HG03565 (cell line): ENCODE data around the gene LRRC51.

Source experiments
- ATAC-seq: cut with Tn5 transposase; IDR thresholded peaks from one replicate; pipeline ENCODE4 v1.9.1; 2021; ENCODE audit warnings: mild to moderate bottlenecking, moderate library complexity; ENCODE audit not compliant: unreplicated experiment

The LRRC51 gene

DNA sequence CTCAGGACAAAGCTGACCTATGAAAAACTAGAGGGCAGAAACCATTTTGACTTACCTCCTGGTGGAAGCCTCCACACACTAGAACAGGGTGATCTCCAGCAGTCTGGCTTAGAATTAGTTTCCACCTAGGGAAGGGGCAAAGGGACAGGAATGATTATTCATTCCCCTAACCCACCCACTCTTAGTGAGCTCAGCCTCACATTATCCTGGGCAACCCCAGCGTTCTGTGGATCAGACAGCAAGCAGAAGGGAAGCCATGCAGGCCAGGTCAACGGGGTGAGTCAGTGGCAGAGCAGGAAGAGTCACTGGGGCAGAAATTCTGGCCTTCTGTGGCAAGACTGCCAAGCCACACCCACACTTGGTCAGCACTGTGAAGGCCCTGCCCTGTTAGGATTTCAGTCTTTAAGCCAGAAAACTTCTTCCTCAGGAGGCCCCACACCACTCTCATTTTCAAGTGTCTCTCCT is 10.8 kb upstream of the LRRC51 start:
- ATAC-seq = no peak

GRCh38 chr11:72070491-72070890 is 10.2 kb upstream of the LRRC51 start:
- no peak for ATAC-seq

DNA sequence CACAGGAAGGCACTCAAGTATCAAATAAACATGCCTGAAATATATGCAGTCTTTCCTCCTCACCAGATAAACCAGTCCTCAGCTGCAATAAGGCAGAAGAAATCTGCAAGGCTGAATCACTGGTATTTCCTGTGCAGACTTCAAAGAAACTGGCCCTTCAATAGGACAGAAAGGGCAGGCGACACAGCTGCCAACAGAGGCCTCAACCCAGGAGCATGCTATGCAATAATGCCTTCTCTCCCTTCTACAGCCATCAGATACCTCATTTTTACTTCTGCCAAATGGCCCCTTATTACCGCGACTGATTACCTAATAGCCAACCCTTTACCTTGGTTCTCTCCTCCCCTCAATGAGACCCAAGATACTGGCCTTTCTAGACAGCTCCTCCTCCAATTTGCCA is 8.3 kb upstream of the LRRC51 start:
- no peak for ATAC-seq

- no peak for ATAC-seq
Measured at GRCh38 chr11:72075109-72075508, 5.5 kb upstream of the LRRC51 start.

DNA sequence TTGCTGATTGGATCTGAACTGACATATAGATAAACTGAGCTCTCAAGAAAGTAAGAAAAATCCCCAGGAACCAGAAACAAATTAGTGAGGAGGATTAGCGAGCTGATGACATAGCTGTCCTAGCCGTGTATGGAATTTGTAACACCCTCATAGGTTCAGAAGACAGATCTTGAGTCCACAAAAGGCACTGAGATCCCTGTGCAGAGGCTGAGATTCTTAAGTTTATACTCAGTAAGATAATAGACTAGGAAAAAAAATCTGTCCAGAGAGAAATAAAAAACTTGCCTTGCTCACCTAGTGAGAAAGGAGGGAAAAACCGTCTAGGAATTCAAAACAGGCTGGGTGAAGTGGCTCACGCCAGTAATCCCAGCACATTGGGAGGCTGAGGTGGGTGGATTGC is 4.9 kb upstream of the LRRC51 start:
- ATAC-seq = no peak

GRCh38 chr11:72078477-72078876 is 2.2 kb upstream of the LRRC51 start:
- ATAC-seq = no peak

GRCh38 chr11:72079819-72080325 is 778 bp upstream of the LRRC51 start:
- ATAC-seq = no peak

- no peak for ATAC-seq
Measured at GRCh38 chr11:72081184-72081644, 564 bp downstream of the LRRC51 start.

- ATAC-seq = no peak
Measured at GRCh38 chr11:72081821-72082453, 1.3 kb downstream of the LRRC51 start.

- ATAC-seq = no peak
Measured at GRCh38 chr11:72083414-72083813, 2.8 kb downstream of the LRRC51 start.

DNA sequence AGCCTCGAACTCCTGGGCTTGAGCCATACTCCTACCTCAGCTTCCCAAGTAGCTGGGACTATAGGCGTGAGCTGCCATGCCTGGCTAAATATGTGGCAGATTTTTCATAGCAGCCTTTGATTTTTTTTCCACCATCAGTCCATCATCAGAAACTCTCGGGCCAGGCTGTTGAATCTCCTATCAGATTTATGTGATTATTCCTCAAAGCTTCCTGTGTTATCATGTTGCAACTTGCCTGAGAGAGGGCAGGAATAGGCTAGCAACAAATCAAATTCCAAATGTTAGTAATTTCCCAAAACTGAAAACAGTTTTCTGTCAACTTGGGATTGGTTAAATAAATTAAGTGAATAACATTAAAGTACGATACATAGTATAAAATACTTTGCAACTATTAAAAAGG is 3.4 kb downstream of the LRRC51 start:
- no peak for ATAC-seq

DNA sequence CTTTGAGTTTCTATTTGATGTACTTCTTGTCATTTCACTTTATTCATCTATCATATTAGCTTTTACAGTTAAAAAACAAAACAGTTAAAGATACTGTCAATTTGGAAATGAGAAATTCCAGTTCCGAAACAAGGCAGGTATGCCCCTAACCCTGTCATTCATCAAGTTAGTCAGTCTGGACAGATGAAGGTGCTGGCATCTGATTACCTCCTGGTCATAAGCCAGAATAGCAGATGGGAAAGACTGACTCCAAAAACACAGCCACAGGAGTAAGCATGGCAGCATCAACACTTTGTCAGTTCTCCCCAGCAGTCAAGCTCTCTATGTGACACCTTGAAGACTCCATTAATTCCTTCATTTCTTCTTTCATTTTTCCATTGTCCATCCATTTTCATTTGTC is 4.3 kb downstream of the LRRC51 start:
- ATAC-seq = no peak

DNA sequence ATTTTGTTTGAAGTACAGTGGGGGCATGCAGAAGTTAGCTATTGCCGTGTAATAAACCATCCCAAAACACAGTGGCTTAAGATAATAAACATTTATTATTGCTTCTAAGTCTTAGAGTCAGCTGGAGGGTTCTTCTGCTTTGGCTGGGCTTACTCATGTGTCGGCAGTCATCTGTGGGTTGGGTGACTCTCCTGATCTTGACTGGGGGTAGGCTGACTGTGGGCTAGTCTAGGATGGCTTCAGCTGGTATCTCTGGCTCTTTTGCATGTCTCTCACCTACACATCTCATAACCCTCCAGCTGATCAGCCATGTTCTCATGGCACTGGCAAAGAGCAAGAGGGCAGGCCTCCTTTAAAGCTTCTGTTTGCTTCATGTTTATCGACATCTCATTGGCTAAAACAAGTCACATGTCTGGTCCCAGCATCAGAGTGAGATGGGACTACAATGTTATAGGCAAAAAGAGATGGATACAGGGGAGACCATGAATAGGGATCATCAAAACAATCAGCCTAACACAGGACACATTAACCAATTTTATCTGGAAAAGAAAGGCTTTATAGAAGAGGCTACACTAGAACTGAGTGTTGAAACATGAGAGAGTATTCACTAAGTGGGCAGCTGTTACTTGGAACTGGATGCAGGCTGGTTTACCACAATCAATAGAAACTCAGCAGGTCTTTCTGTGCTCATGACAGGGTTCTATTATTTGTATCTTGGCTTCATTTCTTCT is 5.1 kb downstream of the LRRC51 start:
- no peak for ATAC-seq

GRCh38 chr11:72088076-72088808 is 7.6 kb downstream of the LRRC51 start:
- ATAC-seq = no peak

- ATAC-seq = peak; percentile 46
Measured at GRCh38 chr11:72091292-72091691, 10.6 kb downstream of the LRRC51 start.

GRCh38 chr11:72098741-72099140 is 18.1 kb downstream of the LRRC51 start:
- ATAC-seq = no peak

GRCh38 chr11:72100009-72100408 is 19.4 kb downstream of the LRRC51 start:
- ATAC-seq = no peak

- ATAC-seq = no peak
Measured at GRCh38 chr11:72100462-72100861, 19.8 kb downstream of the LRRC51 start.

DNA sequence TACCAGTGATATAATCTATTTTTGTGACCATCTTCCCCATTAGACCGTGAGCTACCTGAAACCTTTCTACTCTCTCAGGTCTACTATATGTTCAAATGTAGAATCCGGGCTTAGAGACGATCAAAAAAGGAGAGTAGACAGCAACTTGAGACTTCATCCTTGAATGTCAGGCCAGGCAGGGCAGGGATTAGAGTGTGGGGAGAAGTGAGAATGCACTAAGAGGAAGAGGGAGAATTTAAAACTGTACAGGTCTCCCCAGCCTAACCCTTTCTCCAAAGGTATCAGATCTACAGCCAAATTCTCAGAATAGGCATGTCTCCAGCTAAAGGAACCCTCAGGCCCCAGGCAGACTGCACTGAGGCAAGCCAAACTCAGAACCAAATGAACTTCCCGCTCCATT is 21.5 kb downstream of the LRRC51 start:
- no peak for ATAC-seq

- peak; percentile 2 for ATAC-seq
Measured at GRCh38 chr11:72102631-72102945, 21.9 kb downstream of the LRRC51 start.

DNA sequence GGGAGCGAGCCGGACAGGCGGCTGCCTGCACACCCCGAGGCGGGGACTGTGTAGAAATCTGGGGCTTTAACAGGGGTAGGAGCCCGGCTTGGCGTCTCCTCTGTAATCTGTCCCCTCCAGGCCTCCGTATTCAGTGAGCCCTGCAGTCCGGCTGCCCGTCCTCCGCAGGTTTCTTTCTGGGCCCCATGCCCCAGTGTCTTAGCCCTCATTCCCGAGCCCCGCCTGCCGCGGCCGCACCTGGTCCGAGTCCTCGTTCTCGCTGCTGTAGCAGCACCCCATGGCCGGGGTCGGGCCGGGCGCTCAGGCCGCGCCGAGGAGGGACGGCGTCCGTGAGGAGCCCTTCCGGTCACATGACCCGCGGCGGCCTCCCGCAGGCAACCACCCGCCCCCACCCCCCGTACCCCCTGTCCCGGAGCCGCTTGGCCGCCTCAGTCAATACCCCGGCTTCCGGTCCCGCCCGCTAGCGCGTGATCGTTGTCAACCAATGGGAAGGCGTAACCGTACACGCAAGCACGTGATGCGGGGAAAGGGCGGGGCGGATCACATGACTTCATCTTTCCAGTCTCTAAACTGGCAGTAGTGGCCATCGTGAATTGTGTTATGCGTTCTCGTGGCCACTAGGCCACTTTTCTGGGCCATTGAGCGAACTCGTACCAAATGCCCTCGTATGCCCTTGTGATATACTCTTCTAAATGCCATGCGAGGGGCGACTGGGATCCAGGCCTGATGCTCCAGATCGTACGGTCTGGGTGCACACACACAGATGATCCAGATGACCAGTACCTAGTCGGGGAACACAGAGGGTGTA is 22.5 kb downstream of the LRRC51 start, which contains the start of gene LAMTOR1:
Gene LAMTOR1 (minus strand): TSS at position 352 of the 808 bp plus-strand sequence. CDS start 73 bp downstream, at position 279.
- peak; percentile 91 for ATAC-seq
